ENCODE results near the gene MEIS3. TPM values are rescaled to one million over a fixed set of nuclear protein-coding genes. Genes with fewer than 3 reads are reported as not detected.

Gene MEIS3
- total and polyA plus RNA-seq, 2 experiments from 2014 or later, result 20.1 to 56.1 TPM

GRCh38 chr19:47405854-47406417 lies 13.4 kb downstream of the MEIS3 start:
- WGBS, 2 experiments (ENCODE audit: low coverage in 1 of 2, low lambda C conversion rate in 2 of 2, missing lambda C conversion rate in 2 of 2), result 90 to 94% methylated on average over 5 of the region's 5 CpGs

DNA sequence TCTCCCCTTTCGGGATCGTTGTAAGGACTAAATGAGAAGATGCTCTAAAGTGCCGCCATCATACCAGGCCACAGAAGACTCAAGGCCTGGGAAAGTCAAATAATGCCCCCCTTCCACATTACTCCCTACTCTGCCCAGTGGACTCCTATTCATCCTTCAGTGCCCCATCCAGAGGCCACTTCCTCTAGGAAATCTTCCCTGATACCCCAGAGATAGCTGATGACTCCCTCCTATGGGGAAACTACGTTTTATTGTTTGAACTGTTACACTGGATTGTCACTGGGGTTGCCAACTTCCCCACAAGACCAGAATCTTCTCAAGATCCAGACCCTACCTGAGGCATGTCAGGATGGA lies 14.2 kb downstream of the MEIS3 start:
- DNase-seq, result no peak
- in situ Hi-C loops (cut with MboI), result no loop called here
- no peak overlapping the region for H2AFZ ChIP-seq
- H4K20me1 ChIP-seq (ENCODE audit: insufficient read depth), result no peaks in the 10 kb centered on the region
- no peaks in the 10 kb centered on the region for H3K27me3 ChIP-seq (replicated peaks; ENCODE audit: insufficient read depth)
- no peaks in the 10 kb centered on the region for H3K79me2 ChIP-seq (ENCODE audit: insufficient read depth)
- WGBS, 2 experiments (ENCODE audit: low coverage in 1 of 2, low lambda C conversion rate in 2 of 2, missing lambda C conversion rate in 2 of 2), result 86 to 90% methylated on average over 4 of the region's 4 CpGs
- no peaks in the 10 kb centered on the region; the same call in 1 of the 2 replicates for H3K36me3 ChIP-seq (ENCODE audit: low read depth)
- no peak overlapping the region for H3K4me3 ChIP-seq
- TF ChIP-seq EZH2phosphoT487 (IDR thresholded peaks at IDR 0.05; ENCODE audit: insufficient read depth, low read depth), result no peak
- no peak for TF ChIP-seq EZH2 (IDR thresholded peaks at IDR 0.05; ENCODE audit: insufficient read depth, poor library complexity, severe bottlenecking)
- H3K4me2 ChIP-seq (ENCODE audit: unreplicated experiment), result no peak overlapping the region
- no peak overlapping the region for H3K27ac ChIP-seq
- no peaks in the 10 kb centered on the region for H3K4me1 ChIP-seq (ENCODE audit: insufficient read depth)
- H3K9me3 ChIP-seq (ENCODE audit: low read depth), result no peaks in the 10 kb centered on the region
- no peaks in the 10 kb centered on the region for H3K9me2 ChIP-seq (ENCODE audit: insufficient read depth)
- H3F3A ChIP-seq (ENCODE audit: insufficient read depth), result no peaks in the 10 kb centered on the region
- H3K9ac ChIP-seq, result no peak overlapping the region

More at GRCh38 chr19:47405854-47406417, 13.4 kb downstream of the MEIS3 start:
- no peak for TF ChIP-seq EZH2phosphoT487 (IDR thresholded peaks at IDR 0.05; ENCODE audit: insufficient read depth, low read depth)
- no peak for TF ChIP-seq EZH2 (IDR thresholded peaks at IDR 0.05; ENCODE audit: insufficient read depth, poor library complexity, severe bottlenecking)
- Histone ChIP-seq H3K36me3 (ENCODE audit: low read depth) (no peaks in the 10 kb centered on the region; the same call in 1 of the 2 replicates), H3K4me2 (ENCODE audit: unreplicated experiment) (no peak overlapping the region), H3K9ac (no peak overlapping the region), H2AFZ (no peak overlapping the region), H3F3A (ENCODE audit: insufficient read depth) (no peaks in the 10 kb centered on the region), H3K9me2 (ENCODE audit: insufficient read depth) (no peaks in the 10 kb centered on the region), H4K20me1 (ENCODE audit: insufficient read depth) (no peaks in the 10 kb centered on the region), H3K79me2 (ENCODE audit: insufficient read depth) (no peaks in the 10 kb centered on the region), H3K27me3 (replicated peaks; ENCODE audit: insufficient read depth) (no peaks in the 10 kb centered on the region), H3K4me1 (ENCODE audit: insufficient read depth) (no peaks in the 10 kb centered on the region), H3K4me3 (no peak overlapping the region), H3K9me3 (ENCODE audit: low read depth) (no peaks in the 10 kb centered on the region), H3K27ac (no peak overlapping the region)
- in situ Hi-C loops (cut with MboI), result no loop called here
- no peak for DNase-seq

DNA sequence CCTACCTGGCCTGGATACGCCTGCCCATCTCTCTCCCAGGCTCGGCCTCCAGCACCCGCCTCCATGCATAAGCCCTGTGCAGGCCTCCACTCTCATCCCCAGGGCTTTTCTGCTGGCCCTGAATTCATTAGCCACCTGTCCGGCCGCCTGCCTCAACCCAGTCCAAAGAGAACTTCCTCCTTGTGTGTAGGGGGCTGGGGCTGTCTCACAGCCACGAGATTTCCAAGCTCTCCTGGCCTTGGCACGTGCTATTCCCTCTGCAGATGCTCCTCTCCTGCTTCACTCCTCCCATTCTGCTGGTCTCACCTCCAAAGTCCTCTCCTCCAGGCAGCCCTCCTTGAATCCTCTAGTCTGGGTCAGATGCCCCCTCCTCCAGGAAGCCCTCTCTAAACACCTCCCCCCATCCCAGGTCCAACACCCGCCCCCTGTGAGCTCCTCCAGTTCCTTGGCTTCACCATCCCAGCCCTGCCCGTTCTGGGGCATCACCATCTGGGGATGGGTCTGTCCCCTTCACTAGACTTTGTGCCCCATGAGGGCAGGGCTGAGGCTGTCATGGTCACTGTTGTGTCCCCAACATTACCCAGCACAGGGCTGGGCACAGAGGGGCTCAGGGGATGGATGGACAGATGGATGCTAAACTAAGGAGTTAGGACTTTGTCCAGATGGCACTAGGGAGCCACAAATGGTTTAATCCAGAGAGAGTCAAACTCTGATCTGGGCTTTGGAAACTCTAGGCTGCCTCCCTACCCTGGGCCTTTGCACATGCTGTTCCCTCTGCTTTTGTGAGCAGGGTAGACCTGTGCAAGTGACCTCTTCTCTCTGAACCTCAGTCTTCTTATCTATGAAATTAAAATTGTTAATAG lies 14.8 kb downstream of the MEIS3 start:
- Histone ChIP-seq H3K27me3 (replicated peaks; ENCODE audit: insufficient read depth) (no peaks in the 10 kb centered on the region), H3K27ac (no peak overlapping the region), H3K36me3 (ENCODE audit: low read depth) (no peaks in the 10 kb centered on the region; the same call in 1 of the 2 replicates), H3K4me3 (no peak overlapping the region), H3K9me3 (ENCODE audit: low read depth) (no peaks in the 10 kb centered on the region), H2AFZ (no peak overlapping the region), H3K4me1 (ENCODE audit: insufficient read depth) (no peaks in the 10 kb centered on the region), H4K20me1 (ENCODE audit: insufficient read depth) (no peaks in the 10 kb centered on the region), H3K79me2 (ENCODE audit: insufficient read depth) (no peaks in the 10 kb centered on the region), H3K9me2 (ENCODE audit: insufficient read depth) (no peaks in the 10 kb centered on the region), H3K4me2 (ENCODE audit: unreplicated experiment) (no peak overlapping the region), H3K9ac (no peak overlapping the region), H3F3A (ENCODE audit: insufficient read depth) (no peaks in the 10 kb centered on the region)
- no peak for TF ChIP-seq EZH2phosphoT487 (IDR thresholded peaks at IDR 0.05; ENCODE audit: insufficient read depth, low read depth)
- in situ Hi-C loops (cut with MboI), result no loop called here
- DNase-seq, result no peak
- WGBS, 2 experiments (ENCODE audit: low coverage in 1 of 2, low lambda C conversion rate in 2 of 2, missing lambda C conversion rate in 2 of 2), result 80 to 81% methylated on average over 9 of the region's 9 CpGs

DNA sequence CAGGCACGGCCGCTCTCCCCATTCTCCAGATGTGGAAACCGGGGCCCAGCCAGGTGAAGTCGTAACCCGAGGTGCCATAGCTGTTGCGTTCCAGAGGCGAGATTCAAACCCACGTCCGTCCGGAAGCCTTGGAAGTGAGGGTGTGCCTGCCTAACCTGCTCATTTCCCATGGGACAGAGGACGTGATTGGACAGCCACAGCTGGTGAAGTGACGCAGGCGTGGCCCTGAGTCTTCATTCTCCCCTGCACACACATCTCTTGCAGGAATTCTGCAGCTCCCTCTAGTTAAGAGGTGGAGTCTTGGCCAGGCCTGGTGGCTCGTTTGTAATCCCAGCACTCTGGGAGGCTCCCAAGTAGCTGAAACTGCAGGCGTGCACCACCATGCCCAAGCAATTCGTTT lies 16.8 kb downstream of the MEIS3 start:
- Histone ChIP-seq H3K27me3 (replicated peaks; ENCODE audit: insufficient read depth) (no peaks in the 10 kb centered on the region), H3K4me2 (ENCODE audit: unreplicated experiment) (no peak overlapping the region), H3K9ac (no peak overlapping the region), H4K20me1 (ENCODE audit: insufficient read depth) (no peaks in the 10 kb centered on the region), H3K4me3 (no peak overlapping the region), H3K9me2 (ENCODE audit: insufficient read depth) (no peaks in the 10 kb centered on the region), H3F3A (ENCODE audit: insufficient read depth) (no peaks in the 10 kb centered on the region), H3K36me3 (ENCODE audit: low read depth) (no peaks in the 10 kb centered on the region; the same call in 1 of the 2 replicates), H3K27ac (no peak overlapping the region), H3K4me1 (ENCODE audit: insufficient read depth) (no peaks in the 10 kb centered on the region), H3K79me2 (ENCODE audit: insufficient read depth) (no peaks in the 10 kb centered on the region), H3K9me3 (ENCODE audit: low read depth) (no peaks in the 10 kb centered on the region), H2AFZ (no peak overlapping the region)
- TF ChIP-seq EZH2 (IDR thresholded peaks at IDR 0.05; ENCODE audit: insufficient read depth, poor library complexity, severe bottlenecking) (no peak), EZH2phosphoT487 (IDR thresholded peaks at IDR 0.05; ENCODE audit: insufficient read depth, low read depth) (no peak)
- WGBS, 2 experiments (ENCODE audit: low coverage in 1 of 2, low lambda C conversion rate in 2 of 2, missing lambda C conversion rate in 2 of 2), result 74 to 78% methylated on average over 16 of the region's 16 CpGs
- in situ Hi-C loops (cut with MboI), result no loop called here
- no peak for DNase-seq
